ENCODE data around the gene TANGO2. TPM values are rescaled to one million over a fixed set of nuclear protein-coding genes. Genes with fewer than 3 reads are reported as not detected.

TANGO2 gene
- total and polyA plus RNA-seq, 7 donors: 20.6 to 73.3 (median 34.9) TPM

- DNase-seq (peak in 1 of 2 donors; percentile 29), ATAC-seq (no peak)
Observed at GRCh38 chr22:19991395-19991644, 29.6 kb upstream of the TANGO2 start.

GRCh38 chr22:19991645-19992451, 29.1 kb upstream of the TANGO2 start:
- Histone ChIP-seq H3K36me3 (ENCODE audit: insufficient read depth in 1 of 2, low read depth in 1 of 2) (no peaks in the 10 kb centered on the region), H3K27ac (no peak overlapping the region), H3K4me1 (peaks cover 13% of the 10 kb centered on the region), H3K27me3 (ENCODE audit: insufficient read depth in 3 of 3, low read length in 2 of 3) (no peaks in the 10 kb centered on the region), H3K9me3 (no peaks in the 10 kb centered on the region), H3K4me3 (no peak overlapping the region)
- intact Hi-C loops (cut with DNase I): no loop called here
- TF ChIP-seq CTCF (IDR thresholded peaks at IDR 0.05): no peak
- ATAC-seq: peak in 3 of 4 donors; percentile 3 to 40 (median 26)
- WGBS, 3 donors: 42 to 63% (median 51%) methylated on average over 23 of the region's 23 CpGs
- DNase-seq: peak; percentile 28 to 57

More at GRCh38 chr22:19991395-19991644, 29.6 kb upstream of the TANGO2 start:
- Histone ChIP-seq H3K27ac (no peak overlapping the region), H3K36me3 (ENCODE audit: insufficient read depth in 1 of 2, low read depth in 1 of 2) (no peaks in the 10 kb centered on the region), H3K4me3 (no peak overlapping the region), H3K27me3 (ENCODE audit: insufficient read depth in 3 of 3, low read length in 2 of 3) (no peaks in the 10 kb centered on the region), H3K9me3 (no peaks in the 10 kb centered on the region), H3K4me1 (peaks cover 13% of the 10 kb centered on the region)
- no peak for TF ChIP-seq CTCF (IDR thresholded peaks at IDR 0.05)
- intact Hi-C loops (cut with DNase I): no loop called here

GRCh38 chr22:19992481-19992911, 28.4 kb upstream of the TANGO2 start:
- no peak for ATAC-seq
- Histone ChIP-seq H3K9me3 (no peaks in the 10 kb centered on the region), H3K4me3 (no peak overlapping the region), H3K27me3 (ENCODE audit: insufficient read depth in 3 of 3, low read length in 2 of 3) (no peaks in the 10 kb centered on the region), H3K36me3 (ENCODE audit: insufficient read depth in 1 of 2, low read depth in 1 of 2) (no peaks in the 10 kb centered on the region), H3K4me1 (peaks cover 13% of the 10 kb centered on the region), H3K27ac (no peak overlapping the region)
- no peak for DNase-seq
- TF ChIP-seq CTCF (IDR thresholded peaks at IDR 0.05): no peak
- WGBS, 3 donors: 81 to 88% (median 83%) methylated on average over 7 of the region's 7 CpGs
- intact Hi-C loops (cut with DNase I): no loop called here

GRCh38 chr22:19992921-19993355, 28.0 kb upstream of the TANGO2 start:
- TF ChIP-seq CTCF (IDR thresholded peaks at IDR 0.05): no peak
- H3K4me1 ChIP-seq: peaks cover 13% of the 10 kb centered on the region
- peak; percentile 5 to 23 for DNase-seq
- WGBS, 3 donors: 49 to 80% (median 66%) methylated on average over 6 of the region's 6 CpGs
- no peak overlapping the region for H3K4me3 ChIP-seq
- H3K27ac ChIP-seq: no peak overlapping the region
- no peaks in the 10 kb centered on the region for H3K9me3 ChIP-seq
- no peak for ATAC-seq
- intact Hi-C loops (cut with DNase I): no loop called here
- no peaks in the 10 kb centered on the region for H3K27me3 ChIP-seq (ENCODE audit: insufficient read depth in 3 of 3, low read length in 2 of 3)
- H3K36me3 ChIP-seq (ENCODE audit: insufficient read depth in 1 of 2, low read depth in 1 of 2): no peaks in the 10 kb centered on the region

GRCh38 chr22:19993926-19994325, 27.0 kb upstream of the TANGO2 start:
- Histone ChIP-seq H3K36me3 (ENCODE audit: insufficient read depth in 1 of 2, low read depth in 1 of 2) (no peaks in the 10 kb centered on the region), H3K9me3 (no peaks in the 10 kb centered on the region), H3K27ac (no peak overlapping the region), H3K27me3 (ENCODE audit: insufficient read depth in 3 of 3, low read length in 2 of 3) (no peaks in the 10 kb centered on the region), H3K4me3 (no peak overlapping the region), H3K4me1 (peaks cover 23% of the 10 kb centered on the region)
- ATAC-seq (no peak), DNase-seq (peak in 1 of 2 donors; percentile 2)
- 93 to 95% (median 93%) methylated on average over 7 of the region's 7 CpGs for WGBS, 3 donors
- TF ChIP-seq CTCF (IDR thresholded peaks at IDR 0.05): no peak
- intact Hi-C loops (cut with DNase I): no loop called here
